Stimulated activated CD4-positive, alpha-beta T cell treated with anti-CD3 and anti-CD28 coated beads, Interleukin-15, amount 100 ng/mL, for 1 hour (primary cell): Measurements from ENCODE around the gene GPX7.

Source experiments
- DNase-seq, 2 donors: peaks; one replicate each; pipeline ENCODE4 v3.0.0-alpha.2; 2020; ENCODE audit warnings: low read depth in 1 of 2, low spot score in 1 of 2

Gene GPX7

DNA sequence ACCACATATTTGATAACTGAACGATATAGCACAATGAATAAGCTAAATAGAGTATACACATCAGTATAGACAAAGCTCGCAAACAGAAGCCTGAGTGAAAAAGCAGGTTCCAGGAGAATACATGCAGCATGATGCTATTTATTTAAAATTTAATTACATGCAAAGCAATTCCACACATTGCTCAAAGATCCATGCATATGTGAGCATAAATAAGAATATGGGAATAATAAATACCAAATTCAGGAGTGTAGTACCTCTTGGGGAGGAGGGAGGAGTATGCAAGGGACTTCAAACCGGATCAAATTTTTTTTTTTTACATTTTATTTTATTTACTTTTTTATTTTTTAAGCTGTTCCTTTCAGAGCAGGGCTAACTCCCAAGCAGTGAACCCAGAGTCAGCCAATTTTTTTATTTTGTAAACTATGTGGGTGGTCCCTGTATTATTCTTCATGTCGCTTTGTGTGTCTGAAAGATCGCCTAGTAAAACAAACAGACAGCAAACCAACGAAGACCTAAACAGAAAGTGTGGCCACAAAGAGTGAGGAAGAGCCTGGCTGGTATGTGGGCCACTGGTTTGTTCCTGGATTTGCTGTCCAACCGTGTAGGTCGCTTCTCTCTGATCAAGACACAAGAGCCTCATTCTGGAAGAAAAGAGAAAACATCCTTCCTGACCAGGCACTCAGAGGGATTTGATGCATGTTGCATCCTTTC lies 26.6 kb downstream of the GPX7 start:
- no peak for DNase-seq

DNA sequence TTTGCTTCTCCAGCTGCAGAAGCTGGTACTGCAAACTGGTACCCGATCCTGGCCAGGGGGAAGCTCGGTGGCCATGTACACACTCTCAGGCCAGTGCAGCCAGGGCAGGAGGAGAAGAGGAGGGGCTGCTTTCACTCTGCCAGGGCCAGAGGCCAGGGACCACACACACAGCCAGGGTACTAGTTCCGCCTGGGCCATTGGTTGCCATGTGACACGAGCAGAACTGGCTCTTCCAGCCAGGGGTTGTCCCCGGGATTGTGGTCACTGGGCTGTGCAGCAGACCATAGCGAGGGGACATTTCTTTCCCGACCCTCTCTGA lies 27.1 kb downstream of the GPX7 start:
- no peak for DNase-seq

DNA sequence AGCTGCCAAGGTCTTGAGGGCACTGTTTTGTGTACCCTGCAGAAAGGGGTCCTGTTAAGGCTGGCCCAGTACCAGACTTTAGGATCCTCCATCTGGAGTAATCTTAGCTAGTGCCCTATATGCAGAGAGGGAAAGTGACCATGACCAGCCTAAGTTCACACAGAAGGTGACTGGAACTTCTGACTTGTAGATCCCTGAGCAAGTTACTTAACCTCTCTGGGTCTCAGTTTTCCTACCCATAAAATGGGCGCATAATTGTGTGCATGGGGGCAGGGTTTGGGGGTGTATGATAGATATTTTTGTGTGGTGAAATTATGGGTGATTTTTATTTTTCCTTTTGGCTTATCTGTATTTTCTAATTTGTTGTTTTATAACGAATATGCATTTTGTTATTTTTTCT lies 27.5 kb downstream of the GPX7 start:
- DNase-seq: no peak

DNA sequence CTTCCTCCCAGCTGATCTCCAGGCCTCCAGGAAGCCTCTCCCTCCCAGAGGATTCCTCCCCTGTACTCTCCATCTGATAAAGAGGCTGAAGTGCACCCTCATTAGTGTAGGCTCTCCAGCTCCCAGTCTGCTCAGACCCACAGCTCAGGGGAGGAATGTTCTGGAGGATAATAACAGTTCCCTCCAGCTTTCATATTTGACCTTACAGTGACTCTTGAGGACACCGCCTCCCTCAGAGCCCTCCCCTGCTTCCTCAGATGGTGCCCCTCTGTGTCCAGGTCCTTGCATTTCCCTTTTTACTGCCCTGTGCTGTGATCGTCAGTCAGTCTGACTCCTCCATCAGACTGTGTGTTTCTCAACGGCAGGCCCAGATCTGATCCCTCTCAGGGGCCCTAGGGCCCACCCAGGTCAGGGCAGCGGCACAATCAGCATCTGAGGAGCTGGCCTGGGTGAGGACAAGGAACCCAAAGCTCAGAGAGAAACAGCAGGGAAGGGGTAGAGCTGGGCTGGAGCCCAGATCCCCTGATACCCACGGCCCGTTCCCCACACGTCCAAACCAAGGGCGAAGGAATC lies 29.7 kb downstream of the GPX7 start:
- DNase-seq: no peak

DNA sequence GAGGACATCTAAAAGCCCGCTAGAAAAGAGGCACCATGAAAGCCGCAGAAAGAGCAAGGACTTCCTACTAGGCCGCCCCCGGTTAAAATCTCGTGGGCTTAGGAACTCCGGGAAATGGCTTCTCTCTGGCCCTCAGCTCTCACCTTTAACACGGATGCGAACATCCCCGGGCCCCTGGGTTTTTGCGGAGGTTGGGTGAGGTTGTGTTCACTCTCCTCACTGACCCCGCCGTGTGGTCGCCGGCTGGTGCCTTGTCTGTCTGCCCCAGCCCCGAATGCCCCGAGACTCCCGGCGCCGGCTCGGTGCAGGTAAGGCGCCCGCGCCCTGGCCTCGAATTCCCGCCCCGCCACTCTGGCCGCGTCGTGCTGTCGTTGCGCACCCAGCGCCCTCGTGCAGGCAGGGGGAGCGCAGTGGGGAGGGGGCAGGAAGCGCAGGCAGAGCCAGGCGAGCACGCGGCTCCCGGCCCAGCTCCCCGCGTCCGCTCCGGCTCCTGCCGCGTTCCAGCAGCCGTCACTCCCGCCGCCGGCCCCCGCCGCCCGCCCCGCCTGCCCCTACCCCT lies 30.6 kb downstream of the GPX7 start, which contains the start of gene SHISAL2A:
TSS of gene SHISAL2A (plus strand) at position 437 of the 559 bp plus-strand sequence. CDS start 326 bp downstream, outside the sequence.
- peak; percentile 40 to 49 for DNase-seq

DNA sequence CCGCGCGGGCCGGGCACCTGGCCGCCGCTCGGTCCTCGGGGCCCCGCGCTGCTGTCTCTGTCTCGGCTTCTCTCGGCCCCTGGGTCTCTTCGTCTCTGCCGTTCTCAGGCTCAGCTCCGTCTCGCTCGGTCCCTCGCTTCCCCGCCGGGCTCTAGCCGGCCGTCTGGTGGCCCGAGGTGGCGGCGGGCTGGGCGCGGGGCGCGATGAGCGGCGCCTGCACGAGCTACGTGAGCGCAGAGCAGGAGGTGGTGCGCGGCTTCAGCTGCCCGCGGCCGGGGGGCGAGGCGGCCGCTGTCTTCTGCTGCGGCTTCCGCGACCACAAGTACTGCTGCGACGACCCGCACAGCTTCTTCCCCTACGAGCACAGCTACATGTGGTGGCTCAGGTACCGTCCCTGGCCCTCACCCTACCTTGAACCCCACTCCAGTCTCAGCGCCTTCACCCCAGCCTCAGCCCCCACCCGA lies 31.2 kb downstream of the GPX7 start:
- peak in 1 of 2 donors; percentile 33 for DNase-seq

DNA sequence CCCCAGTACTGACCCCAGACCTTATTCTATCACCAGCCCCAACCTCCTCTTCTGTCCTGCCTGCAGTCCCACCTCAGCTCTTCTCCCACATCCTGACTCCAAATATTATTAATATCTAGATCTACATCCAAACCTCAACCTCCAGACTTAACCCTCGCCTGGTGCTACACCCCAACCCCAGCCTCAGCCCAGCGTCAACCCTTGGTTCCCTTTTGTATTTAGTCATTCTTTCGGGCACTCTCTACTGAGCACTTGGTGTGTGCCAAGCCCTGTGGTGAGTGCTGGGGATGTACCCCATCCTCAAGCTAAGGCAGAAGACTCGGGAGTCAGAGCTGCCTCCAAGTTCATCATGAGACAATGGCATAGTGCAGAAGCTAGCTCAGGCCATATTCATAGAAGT lies 31.9 kb downstream of the GPX7 start:
- DNase-seq: no peak

DNA sequence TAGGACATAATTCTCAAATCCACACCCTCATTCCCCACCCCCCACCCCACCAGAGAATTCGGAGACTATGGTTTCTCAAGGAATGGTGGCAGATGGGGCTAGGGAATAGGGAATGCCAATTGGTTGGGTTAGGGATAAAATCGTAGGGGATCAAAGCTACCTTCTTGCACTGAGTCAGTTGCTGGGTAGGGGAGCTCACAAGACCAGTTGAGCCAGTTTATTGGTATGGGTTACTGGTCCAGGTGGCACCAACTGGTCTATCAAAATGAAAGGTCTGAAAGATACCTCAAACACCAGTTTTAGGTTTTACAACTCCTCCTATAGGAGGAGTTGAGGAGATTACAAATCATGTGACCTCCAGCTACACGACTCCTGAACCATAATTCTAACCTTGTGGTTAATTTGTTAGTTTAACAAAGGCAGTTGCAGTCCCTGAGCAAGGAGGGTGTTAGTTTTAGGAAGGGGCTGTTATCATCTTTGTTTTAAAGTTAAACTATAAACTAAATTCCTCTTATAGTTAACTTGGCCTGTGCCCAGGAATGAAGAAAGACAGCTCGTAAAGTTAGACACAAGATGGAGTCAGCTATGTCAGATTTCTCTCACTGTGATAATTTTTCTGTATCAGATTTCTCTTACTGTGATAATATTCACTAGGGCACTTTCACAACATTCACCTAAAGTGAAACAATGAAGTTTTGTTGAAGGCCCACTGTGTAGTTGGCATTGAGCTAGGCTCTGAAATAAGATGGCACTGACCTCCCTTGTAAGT lies 33.3 kb downstream of the GPX7 start:
- no peak for DNase-seq

DNA sequence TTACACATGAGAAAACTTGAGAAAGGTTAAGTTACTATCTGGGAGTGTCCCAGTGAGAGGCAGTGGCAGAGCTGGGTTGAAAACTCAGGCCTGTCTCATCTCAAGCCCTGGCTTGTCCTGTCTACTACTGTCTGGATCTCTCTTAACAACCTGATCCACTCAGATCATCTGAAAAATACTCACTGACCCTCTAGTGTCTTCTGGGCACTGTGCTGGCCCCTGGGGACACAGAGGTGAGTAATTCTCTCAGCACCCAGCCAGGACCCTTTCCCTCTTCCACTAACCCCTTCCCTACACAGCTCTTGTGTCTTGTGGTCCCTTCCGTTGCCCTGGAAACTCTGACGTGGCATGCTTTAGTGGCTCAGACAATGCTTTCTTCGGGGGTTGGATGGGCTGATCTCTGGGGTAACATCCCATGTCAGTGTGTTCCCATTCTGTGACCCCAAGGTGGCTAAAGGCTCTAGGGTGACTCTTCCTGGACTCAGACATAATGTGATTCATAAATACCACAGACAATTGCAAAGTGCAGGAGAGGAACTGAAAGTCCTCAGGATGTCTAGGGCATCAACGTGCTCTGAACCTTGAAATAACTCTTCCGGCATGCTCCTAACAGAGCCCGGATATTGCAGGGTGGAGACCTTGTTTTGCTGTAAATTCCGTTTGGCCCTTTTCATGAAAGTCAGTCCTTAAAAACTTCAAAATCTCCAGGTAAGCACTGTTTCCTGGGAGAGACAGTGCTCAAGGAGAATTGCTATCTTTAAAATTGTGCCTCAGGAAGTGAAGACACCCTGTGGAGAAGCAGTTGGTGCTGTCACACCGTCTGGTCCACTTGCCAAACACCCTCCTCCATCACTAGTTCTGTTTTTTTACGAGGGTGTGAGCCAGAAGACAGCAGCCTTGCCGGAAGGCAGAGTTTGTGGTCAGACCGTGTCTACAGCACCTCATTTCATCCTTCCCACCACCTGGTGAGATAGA lies 34.8 kb downstream of the GPX7 start:
- DNase-seq: peak; percentile 21 to 50

DNA sequence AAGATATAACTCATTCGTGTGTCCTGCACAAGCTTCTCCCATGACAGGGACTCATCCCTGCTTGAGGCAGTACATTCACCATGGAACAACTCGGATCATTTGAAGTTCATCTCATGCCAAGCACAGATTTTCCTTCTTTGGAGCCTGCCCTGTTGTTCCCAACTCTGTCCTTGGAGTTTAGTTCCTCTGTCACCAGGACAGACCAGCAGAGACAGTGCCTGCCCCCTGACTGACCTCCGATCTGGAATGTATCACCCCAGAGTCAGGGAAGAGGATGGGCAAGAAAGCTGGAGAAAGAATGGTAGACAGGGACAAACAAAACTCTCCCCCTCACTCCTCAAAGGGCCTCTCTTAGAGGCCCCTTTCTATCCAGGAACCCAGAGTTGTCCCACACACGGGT lies 35.8 kb downstream of the GPX7 start:
- no peak for DNase-seq

DNA sequence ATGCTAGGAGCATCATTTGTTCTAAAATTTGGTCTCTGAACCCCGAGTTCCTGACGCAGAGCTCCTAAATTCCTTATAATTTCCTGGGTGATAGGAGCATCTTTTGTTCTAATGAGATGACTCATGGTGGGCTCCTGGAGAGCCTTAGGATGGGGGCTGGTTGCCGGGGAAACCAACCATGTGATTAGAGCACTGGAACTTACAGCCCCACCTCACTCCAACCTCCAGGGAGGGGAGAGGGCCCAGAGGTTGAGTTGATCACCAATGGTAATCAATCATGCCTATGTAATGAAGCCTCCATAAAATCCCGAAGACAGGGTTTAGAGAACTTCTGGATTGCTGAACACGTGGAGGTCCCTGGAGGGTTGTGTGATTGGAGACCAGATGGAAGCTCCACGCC lies 38.5 kb downstream of the GPX7 start:
- no peak for DNase-seq

DNA sequence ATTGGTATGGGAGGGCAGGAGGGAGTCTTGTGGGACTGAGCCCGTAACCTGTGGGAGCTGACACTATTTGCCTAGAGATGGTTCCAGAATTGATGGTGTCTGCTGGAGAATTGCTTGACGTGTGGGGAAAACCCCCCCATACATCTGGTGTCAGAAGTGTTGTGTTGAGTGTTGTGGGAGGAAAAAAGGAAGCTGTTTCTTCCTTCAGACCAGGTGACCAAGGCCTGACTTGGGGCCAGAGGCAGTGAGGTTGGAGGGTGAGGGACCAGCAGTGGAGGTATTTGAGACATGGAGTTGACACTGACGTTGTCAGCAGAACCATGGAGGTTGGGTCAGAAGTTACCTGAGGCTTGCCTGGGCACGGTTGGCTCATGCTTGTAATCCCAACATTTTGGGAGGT lies 39.1 kb downstream of the GPX7 start:
- DNase-seq: no peak

DNA sequence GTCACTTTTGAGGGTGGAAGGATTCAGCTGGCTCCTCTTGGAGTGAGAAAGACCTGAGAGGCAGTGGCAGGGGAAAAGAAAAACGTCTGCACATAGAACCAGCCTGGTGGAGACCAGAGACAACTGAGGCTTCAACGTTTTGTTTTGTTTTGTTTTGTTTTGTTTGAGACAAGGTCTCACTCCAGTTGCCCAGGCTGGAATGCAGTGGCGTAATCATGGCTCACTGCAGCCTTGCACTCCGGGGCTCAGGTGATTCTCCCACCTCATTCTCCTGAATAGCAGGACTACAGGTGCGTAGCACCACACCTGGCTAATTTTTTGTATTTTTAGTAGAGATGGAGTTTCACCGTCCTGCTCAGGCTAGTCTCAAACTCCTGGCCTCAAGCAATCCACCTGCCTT lies 43.1 kb downstream of the GPX7 start:
- no peak for DNase-seq

DNA sequence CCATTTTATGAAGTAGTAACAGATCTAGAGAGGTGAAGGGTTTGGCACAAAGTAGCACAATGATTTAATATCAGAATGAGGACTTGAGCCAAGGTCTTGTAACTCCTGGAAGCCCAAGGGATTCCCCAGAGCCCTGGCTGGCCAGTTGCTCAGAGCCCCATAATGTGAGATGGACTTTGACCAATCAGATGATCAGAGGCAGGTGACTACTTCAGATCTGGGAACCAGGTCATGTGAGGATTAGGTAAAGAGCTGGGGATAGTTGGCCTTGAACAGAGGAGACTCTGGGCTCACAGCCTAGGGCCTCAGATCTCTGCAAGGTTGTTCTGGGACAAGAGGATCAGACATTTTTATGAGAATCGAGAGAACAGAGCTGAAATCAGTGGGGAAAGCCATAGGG lies 49.7 kb downstream of the GPX7 start:
- no peak for DNase-seq

DNA sequence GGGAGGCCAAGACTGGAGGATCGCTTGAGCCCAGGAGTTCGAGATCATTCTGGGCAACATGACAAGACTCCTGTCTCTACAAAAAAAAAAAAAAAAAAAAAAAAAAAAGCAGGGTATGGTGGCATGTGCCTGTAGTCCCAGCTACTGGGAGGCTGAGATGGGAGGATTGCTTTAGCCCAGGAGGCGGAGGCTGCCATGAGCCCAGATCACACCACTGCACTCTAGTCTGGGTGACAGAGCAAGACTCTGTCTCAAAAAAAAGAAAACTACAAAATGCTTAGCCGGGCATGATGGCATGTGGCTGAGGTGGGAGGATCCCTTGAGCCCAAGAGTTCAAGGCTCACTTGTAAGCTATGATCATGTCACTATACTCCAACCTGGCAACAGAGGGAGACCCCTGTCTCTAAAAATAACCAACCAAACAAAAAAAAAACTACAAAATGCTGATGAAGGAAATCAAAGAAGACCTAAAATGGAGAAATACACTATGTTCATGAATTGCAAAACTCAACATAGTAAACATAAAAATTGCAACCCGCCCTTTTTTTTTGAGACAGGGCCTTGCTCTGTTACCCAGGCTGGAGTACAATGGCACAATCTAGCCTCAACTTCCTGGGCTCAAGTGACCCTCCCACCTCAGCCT lies 51.2 kb downstream of the GPX7 start:
- DNase-seq: no peak

DNA sequence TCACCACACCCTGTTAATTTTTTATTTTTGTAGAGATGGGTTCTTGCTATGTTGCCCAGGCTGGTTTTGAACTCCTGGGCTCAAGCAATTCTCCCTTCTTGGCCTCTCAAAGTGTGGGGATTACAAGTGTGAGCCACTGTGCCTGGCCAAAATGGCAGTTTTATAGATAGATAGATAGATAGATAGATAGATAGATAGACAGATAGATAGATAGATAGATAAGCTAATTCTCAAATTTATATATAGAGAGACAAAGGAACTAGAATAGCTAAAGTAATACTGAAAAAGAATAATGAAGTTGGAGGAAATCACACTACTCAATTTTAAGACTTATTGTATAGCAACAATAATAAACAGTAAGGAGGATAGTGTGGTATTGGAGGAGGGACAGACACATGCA lies 51.9 kb downstream of the GPX7 start:
- no peak for DNase-seq

DNA sequence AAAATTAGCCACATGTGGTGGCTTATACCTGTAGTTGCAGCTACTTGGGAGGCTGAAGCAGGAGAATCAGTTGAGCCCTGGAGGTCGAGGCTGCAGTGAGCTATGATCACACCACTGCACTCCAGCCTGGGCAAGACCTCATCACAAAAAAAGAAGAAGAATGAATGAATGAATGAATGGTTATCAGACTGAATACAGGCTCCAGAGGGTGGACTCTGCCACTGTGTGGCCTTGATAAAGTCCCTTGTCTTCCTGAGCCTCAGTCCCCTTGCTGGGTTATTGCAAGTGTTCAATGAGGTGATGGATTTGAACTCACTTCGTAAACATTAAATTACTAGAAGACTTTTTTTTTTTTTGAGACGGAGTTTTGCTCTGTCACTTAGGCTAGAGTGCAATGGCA lies 55.5 kb downstream of the GPX7 start:
- no peak for DNase-seq
